CD1c-positive myeloid dendritic cell (primary cell): ENCODE measurements around the gene IRAK2.
"Not testable (repeated sequence)": the region's sequence is repeated elsewhere in the genome, so short reads cannot be mapped to it uniquely, and the experiment has no call there.

Experiments
- DNase-seq: peaks from one replicate; pipeline ENCODE4 v3.0.0-alpha.2; 2016; ENCODE audit errors: extremely low spot score

IRAK2 gene

DNA sequence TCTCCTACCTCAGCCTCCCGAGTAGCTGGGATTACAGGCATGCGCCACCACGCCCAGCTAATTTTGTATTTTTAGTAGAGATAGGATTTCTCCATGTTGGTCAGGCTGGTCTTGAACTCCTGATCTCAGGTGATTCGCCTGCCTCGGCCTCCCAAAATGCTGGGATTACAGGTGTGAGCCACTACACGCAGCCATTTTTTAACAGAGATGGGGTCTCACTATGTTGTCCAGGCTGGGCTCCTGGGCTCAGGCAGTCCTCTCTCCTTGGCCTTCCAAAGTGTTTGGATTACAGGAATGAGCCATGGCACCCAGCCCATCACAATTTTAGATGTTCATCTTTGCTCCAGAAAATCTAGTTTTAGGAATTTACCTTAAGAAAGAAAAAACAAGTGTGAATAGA is 6.2 kb upstream of the IRAK2 start:
- not testable (repeated sequence) for DNase-seq

DNA sequence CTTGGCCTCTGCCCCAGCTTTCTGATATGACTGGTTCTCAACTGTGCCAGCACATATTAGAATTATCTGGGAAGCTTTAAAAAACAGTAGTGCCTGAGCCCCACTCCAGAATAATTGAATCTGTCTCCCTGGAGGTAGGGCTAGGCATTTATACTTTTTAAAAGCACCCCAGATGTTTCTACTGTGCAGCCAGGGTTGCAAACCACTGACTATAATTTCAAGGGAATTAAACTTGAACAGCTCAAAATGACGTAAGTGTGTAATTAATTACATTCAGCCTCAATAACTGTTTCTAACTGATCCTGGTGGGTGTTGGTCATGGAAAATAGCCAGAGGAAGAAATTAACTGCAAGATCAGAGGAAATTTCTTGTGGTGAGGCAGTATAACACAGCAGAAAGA is 4.4 kb upstream of the IRAK2 start:
- no peak for DNase-seq

DNA sequence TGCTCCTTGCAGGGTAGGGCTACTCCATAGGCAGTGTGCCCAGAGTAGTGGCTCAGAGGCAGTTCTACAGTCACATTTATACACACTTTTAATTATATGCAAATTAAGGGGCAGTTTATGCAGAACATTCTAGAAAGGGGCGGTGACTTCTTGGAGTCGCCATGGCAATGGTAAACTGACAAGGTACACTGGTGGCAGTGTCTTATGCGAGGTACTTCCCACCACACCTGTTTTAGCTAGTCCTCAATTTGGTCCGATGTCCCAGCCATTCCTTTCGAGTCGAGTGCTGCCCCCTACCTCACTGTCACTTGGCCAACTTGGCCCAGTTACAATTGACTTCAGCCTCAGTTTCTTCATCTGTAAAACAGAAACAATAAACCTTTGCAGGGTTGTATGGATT is 3.8 kb upstream of the IRAK2 start:
- DNase-seq = no peak

DNA sequence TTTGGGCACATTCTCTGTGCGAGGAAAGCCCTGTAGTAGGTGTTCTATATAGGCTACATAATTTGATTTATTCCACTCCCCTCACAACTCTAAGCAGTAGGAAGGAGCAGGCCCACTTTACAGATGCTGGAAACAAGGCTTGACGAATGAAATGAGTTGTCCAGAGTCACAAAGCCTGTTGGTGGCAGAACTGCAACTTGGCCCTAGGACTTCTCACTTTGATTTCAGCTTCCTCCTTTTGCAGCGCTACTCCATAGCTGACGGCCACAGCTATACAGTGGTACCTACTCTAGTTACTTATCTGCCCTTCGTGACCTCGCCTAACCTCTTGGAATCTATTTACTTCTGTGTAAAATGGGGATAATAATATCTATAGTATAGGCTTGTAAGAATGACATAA is 2.5 kb upstream of the IRAK2 start:
- DNase-seq = peak; percentile 50

DNA sequence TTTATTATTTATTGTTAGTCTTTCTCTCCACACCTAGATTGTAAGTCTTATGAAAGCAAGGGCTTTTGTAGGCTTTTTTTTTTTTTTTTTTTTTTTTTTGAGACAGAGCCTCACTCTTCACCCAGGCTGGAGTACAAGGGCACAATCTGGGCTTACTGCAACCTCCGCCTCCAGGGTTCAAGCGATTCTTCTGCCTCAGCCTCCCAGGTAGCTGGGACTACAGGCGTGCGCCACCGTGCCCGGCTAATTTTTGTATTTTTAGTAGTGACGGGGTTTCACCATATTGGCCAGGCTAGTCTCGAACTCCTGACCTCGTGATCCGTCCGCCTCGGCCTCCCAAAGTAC is 546 bp upstream of the IRAK2 start:
- DNase-seq = not testable (repeated sequence)

DNA sequence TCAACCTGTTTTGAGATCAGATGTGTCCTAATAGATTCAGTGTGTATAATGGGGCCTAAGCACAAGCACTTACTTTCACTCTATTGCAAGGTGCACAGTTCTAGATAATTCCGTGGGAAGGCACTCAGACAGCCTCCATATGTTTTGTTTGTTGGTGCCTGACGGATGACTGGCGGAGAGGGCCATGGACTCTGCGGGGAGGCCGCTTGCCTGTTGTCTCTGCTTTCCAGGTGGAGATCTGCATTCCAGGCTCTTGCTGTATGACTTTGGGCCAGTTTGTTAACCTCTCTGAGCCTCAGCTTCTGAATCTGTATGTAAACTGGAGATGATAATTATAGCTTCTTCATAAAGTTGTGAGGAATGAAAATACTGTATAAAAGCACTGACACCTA is 1.5 kb downstream of the IRAK2 start:
- no peak for DNase-seq

DNA sequence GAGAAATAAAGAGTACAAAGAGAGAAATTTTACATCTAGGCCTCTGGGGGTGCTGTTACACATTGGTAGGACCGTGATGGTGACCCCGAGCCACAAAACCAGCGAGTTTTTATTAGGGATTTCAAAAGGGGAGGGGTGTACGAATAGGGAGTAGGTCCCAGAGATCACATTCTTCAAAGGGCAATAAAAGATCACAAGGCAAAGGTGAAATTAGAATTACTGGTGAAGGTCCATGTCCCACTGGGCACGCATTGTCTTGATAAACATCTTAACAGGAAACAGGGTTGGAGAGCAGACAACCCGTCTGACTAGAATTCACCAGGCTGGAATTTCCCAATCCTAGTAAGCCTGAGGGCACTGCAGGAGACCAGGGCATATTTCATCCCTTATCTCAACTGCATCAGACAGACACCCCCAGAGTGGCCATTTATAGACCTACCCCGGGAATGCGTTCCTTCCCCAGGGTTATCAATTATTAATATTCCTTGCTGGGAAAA is 4.3 kb downstream of the IRAK2 start:
- DNase-seq = no peak

DNA sequence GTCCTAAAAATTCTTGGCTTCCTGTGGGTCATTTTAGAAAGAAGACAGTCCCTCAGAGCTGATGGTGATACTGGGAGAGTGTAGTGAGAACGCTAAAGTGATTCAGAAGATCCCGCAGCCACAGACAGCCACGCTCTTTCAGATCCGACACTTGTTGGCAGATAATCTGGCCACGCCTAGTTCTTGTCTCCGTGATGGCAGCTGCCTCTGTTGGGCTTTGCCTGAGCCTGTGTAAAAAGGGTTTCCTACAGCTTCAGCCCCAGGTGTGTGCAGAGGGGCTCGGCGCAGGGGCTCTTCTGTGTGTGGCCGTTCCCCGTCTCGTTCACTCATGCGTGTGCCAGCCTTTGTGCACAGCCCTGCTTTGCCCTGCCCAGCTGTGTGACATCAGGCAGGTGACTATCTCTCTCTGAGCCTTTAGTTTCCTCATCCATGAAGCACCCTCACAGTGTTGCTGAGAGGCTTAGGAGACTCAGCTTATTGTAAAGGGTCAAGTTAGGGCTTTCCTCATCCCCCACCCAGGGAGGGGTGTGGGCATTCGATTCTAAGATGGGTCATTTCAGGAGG is 6.3 kb downstream of the IRAK2 start:
- no peak for DNase-seq

DNA sequence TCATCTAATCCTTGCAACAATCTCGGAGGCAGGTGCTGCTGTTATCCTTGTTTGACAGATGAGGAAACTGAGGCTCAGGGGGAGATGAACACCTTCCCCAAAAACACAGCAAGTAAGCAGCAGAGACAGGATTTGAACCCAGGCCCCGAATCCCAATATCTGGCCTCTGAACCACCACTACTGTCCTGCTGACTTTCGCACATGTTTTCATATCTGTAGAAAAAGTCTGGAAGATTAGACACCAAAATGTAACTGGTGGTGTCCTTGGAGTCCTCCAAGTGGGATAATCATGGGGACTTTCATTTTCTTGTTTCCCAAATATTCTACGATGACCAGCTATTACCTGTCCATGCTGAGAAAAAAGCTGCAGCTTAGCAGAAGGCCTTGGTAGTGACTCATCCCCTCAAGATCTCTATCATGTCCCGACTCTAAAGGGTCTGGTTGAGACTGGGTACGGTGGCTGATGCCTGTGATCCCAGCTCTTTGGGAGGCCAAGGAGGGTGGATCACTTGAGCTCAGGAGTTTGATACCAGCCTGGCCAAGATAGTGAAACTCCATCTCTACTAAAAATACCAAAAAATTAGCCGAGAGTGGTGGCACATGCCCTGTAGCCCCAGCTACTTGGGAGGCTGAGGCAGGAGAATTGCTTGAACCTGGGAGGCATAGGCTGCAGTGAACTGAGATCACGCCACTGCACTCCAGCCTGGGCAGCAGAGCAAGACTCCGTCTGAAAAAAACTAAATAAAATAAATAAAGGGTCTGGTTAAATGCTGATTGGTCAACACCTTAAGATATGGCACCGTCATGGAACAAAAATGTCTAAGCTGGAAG is 8.6 kb downstream of the IRAK2 start:
- no peak for DNase-seq

DNA sequence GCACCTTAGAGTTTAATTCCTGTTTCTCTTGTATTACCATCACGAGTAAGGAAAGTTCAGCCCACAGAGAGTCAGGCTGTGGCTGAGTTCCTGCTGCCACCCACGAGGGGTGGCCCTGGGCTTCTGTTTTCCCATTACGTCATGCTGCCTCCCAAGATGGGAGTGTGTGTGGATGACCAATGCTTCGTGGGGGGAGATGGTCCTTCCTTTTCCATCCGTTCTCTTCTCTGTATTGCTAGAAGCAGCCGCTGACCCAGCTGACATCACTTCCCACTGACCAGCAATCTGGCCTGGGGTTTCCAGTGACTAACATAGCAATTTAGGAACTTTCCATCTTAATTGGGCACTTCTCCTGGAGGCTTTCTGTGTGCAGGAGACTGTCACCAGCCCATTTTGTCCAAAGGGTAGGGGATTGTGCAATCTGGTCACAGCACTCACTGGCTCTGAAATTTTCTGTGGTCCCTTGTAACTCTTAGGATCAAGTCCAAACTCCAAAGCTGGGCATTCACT is 9.3 kb downstream of the IRAK2 start:
- peak; percentile 98 for DNase-seq

DNA sequence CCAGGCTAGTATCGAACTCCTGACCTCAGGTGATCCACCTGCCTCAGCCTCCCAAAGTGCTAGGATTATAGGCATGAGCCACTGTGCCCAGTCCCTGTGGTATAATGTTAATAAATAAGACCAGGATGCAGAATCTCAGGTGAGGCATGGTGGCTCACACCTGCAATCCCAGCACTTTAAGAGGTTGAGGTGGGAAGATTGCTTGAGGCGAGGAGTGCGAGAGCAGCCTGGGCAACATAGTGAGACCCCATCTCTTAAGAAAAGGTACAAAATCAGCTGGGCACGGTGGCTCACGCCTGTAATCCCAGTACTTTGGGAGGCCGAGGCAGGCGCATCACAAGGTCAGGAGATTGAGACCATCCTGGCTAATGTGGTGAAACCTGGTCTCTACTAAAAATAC is 10.6 kb downstream of the IRAK2 start:
- not testable (repeated sequence) for DNase-seq

DNA sequence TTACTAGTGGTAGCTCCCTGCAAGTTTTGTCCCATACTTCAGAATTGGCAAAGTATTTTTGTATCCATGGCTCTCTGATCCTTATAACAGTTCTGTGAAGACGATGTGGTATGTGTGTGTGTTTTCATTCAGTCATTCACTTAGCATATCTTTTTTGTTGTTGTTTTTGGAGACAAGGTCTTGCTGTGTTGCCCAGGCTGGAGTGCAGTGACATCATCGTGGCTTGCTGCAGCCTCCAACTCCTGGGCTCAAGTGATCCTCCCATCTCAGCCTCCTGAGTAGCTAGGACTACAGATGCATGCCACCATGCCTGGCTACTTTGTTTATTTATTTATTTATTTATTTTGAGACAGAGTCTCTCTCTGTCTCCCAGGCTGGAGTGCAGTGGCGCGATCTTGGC is 11.4 kb downstream of the IRAK2 start:
- not testable (repeated sequence) for DNase-seq

DNA sequence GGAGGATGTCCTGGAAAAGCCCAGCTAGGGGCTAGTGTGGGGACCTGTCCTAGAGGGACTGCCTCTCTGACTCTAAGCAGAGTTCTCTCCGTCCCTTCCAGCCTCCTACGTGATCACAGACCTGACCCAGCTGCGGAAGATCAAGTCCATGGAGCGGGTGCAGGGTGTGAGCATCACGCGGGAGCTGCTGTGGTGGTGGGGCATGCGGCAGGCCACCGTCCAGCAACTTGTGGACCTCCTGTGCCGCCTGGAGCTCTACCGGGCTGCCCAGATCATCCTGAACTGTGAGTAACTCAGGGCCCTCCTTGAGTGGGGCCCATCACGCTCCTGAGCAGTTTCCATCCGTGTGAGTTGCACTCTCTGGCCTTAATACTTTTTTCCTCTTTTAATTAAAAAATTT is 13.0 kb downstream of the IRAK2 start:
- DNase-seq = no peak

DNA sequence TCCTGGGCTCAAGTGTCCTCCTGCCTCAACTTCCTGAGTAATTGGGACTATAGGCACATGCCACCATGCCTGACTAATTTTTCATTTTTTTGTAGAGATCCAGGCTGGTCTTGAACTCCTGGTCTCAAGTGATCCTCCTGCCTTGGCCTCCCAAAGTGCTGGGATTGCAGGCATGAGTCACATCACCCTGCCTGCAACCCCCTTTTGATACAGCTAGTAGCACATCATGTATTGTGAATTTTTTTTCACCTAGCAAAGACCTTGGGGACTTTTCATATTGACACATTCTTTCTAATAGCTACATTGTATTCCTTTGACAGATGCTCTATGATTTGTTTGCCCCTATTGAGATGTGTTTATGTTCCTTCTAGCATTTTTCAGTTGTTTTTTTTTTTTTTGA is 14.2 kb downstream of the IRAK2 start:
- no peak for DNase-seq

DNA sequence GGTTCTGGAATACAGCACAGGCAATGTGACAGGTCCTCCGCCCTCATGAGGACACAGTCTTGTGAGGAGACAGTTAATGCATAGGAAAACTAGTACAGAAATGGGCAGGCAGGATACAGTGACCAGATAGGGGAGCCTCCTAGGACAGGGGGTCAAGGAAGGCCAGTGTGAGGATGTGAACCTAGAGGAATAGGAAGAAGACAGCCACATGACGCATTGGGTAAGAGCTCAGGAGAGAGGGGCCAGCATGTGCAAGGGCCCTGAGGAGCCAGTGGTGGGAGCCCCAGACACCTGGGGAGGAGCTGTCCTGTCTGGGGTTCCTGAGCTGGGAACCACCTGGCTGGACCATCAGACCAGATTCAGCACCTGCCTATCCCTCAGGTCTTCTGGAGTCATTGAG is 15.6 kb downstream of the IRAK2 start:
- no peak for DNase-seq

DNA sequence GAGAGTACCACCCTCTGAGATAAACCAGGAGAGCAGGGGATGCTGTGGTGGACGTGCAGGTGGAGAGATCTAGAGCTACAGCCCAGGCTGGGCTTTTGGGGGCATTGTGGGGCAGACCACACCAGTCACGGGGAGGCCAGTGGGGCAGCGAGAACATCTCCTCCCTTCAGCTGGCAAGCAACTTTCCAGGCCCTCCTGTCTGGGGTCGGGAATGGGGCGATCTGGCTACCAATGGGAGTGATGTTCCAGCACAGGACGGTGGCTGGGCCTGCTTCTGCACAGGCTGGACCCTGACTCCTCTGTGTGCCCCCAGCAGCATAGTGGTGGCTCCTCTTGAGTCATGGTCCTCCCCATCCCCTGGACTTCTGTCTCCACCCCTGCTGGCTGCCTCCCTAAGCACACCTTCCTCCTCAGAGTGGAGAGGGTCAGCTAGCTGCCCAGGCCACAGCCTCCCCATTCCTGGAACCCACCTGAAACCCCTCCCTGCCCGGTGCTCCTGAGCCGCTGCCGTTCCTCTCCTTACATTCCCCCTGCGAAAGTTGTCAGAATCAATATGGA is 16.1 kb downstream of the IRAK2 start:
- no peak for DNase-seq

DNA sequence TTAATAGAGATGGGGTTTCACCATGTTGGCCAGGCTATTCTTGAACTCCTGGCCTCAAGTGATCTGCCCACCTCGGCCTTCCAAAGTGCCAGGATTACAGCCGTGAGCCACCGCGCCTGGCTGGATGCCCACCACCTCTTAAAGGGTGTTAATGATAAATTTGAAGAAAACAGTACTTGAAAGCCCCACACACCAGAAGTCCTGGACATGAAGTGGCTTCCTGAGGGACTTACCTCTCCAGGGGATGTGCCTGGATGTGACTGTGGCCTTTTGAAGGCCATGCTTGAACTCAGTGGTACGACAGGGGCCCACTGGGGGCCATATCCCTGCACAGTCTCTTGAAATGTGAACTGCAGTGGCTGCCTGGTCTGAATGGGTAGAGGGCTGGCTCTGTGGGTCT is 18.2 kb downstream of the IRAK2 start:
- no peak for DNase-seq

DNA sequence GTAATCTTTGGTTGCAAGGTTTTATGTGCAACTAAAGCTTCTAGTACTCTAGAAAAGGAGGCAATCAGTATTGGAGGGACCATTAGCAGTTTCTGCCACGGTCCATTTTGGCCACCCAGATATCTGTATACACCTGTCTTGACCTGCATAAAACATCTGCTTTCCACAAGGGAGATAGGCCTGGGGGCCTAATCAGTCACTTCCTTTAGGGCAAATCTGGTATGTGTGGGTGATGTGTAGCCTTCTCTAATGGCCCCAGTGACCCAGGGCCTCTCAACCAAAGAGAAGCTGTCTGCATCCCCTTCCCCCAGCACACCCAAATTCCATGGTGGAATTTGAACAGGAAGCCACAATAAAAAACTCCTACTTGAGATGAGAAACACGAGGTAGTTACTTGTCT is 19.5 kb downstream of the IRAK2 start:
- DNase-seq = no peak

DNA sequence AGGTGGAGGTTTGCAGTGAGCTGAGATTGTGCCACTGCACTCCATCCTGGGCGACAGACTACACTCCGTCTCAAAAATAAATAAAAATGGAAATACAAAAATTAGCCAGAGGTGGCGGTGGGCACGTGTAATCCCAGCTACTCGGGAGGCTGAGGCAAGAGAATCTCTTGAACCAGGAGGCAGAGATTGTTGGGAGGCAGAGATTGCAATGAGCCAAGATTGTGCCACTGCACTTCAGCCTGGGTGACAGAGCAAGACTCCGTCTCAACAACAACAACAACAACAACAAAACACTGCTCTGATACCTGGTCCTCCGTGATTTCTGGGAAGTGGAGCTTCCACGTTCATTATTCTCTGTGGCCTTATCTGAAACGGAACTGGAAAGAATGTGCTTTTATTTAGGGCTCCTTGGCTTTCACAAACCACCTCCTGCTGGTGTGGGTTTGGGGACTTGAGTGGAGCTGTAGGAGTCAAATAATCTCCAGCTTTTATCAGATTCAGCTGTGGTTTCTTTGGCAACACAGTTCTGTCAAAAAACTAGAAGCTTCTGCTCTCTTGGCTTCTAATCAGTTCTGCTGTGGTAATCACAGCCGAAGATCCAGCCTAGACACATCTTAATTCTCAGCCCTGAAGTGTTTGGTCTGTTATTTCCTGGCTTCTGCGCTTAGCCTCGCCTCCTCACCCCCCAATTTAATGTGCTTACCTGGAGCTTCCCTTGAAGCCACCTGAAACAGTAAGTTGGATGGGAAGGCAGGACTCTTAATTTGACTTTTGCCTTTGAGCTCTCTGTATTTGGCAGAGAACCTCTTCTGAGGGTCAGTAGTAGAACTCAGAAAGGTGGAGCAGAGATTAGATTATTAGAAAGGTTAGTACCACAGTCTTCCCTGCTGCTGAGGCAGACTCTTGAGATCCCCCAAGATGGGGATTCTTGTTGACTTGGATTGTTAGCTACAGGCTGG is 21.4 kb downstream of the IRAK2 start:
- no peak for DNase-seq

DNA sequence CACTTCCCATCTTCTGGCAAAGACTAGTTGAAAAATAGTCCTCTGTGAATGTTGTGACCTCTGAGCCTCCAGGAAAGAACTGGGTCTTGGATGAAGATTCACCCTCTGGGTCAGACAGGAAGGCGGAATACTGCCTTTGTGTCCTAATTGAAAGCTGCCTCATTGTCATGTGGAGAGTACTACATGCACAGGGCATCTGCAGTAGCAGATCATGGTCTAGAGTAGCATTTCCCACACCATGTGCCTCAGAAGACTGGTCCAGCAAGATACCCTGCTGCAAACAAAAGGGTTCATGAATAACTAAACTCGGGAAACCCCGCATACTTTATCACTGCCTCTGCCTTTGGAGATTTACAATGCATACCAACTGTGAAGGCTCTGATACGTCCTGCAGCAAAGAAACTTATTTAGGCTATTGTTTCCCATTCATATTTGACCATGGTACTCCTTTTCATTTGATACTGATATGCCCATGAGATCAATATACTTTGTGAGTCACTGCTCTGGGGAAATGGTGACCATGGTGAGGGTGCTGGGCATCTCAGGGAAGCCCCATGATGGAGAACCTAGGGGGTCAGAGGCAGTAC is 22.7 kb downstream of the IRAK2 start:
- DNase-seq = no peak

DNA sequence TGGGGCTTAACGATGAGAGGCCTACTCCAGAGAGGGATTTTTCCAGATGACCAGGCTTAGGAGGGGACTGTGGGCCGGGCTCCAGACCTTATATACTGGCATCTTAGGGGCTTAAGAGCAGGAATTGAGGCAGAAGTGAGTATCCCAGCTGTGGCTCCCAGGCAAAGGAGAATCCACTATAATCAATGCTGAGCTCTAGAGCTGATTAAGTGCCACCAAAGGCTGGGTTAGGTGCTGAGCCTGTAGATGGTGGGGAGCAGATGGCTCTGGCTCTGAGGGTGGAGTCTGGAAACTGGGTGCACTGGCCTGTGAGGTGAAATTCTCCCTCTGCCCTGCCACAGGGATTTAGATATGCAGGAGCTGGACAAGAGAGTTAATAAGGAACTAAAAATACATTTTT is 23.2 kb downstream of the IRAK2 start:
- no peak for DNase-seq
